Measurements from ENCODE around the gene GRPEL1. TPM values are rescaled to one million over a fixed set of nuclear protein-coding genes. Genes with fewer than 3 reads are reported as not detected.

Gene GRPEL1
- total RNA-seq, 1 experiment from 2014 or later, result 78.9 TPM

GRCh38 chr4:7078025-7078424 lies 10.2 kb upstream of the GRPEL1 start:
- peaks cover 15% of the 10 kb centered on the region for H3K9me3 ChIP-seq (replicated peaks)
- peaks cover 19% of the 10 kb centered on the region for H3K4me1 ChIP-seq
- H3K27ac ChIP-seq, result no peak overlapping the region
- no peak overlapping the region for H3K4me3 ChIP-seq
- H3K36me3 ChIP-seq, result no peaks in the 10 kb centered on the region
- H3K27me3 ChIP-seq, result no peaks in the 10 kb centered on the region
- DNase-seq, result no peak

GRCh38 chr4:7077371-7077770 lies 9.5 kb upstream of the GRPEL1 start:
- Histone ChIP-seq H3K27me3 (no peaks in the 10 kb centered on the region), H3K27ac (no peak overlapping the region), H3K4me1 (peaks cover 19% of the 10 kb centered on the region), H3K9me3 (replicated peaks) (peaks cover 15% of the 10 kb centered on the region), H3K36me3 (no peaks in the 10 kb centered on the region), H3K4me3 (no peak overlapping the region)
- DNase-seq, result no peak

DNA sequence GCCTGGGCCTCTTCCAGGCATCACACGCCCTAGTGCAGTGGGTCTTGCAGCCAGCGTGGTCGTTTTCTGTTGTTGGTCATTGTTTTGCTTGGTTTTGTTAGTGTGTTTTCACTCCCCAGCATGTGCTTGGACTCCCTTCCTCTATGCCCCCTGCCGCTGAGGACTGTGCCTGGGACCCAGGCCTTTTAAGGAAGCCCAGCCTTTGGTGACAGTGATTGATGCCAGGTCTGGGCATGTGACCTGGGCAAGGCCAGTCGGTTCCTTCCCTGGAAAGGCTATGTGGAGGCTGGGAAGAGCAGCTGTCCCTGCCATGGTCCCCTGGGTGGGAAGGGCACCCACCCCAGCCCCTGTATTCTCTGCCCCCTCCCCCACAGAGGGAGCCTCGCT lies 8.8 kb upstream of the GRPEL1 start:
- H3K27me3 ChIP-seq, result no peaks in the 10 kb centered on the region
- H3K9me3 ChIP-seq (replicated peaks), result peaks cover 15% of the 10 kb centered on the region
- H3K4me1 ChIP-seq, result peaks cover 19% of the 10 kb centered on the region
- no peaks in the 10 kb centered on the region for H3K36me3 ChIP-seq
- no peak for DNase-seq
- no peak overlapping the region for H3K27ac ChIP-seq
- no peak overlapping the region for H3K4me3 ChIP-seq

DNA sequence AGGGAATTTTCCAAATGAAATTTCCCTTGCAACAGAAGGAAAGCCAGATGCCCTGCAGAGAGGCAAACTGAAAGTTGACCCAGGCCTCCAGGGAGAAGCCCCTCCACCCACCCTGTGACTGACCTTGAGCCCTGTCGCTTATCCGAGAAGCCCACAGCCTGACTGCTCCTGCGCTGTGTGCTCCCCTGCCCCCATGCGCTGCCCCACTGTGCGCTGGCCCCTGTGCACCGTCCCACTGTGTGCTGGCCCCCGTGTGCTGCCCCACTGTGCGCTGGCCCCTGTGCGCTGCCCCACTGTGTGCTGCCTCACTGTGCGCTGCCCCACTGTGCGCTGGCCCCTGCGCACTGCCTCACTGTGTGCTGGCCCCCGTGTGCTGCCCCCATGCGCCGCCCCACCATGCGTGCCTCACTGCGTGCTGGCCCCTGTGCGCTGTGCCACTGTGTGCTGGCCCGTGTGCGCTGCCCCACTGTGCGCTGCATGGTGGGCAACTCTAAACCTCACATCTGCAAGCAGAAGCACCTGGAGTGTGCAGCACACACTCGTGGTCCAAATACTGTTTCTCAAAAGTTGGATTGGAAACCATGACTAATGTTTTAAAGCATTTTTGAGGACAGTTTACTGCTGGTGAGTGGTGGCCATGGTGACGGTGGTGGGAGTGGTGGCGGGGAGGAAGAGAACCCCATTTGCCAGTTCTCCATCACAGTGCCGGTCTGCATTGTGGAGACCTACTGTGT lies 8.3 kb upstream of the GRPEL1 start:
- H3K27ac ChIP-seq, result no peak overlapping the region
- H3K4me1 ChIP-seq, result peaks cover 19% of the 10 kb centered on the region
- H3K27me3 ChIP-seq, result no peaks in the 10 kb centered on the region
- peak in 1 of 2 experiments; percentile 20 for DNase-seq
- H3K4me3 ChIP-seq, result no peak overlapping the region
- no peaks in the 10 kb centered on the region for H3K36me3 ChIP-seq
- peaks cover 15% of the 10 kb centered on the region for H3K9me3 ChIP-seq (replicated peaks)

- Histone ChIP-seq H3K4me3 (no peak overlapping the region), H3K9me3 (replicated peaks) (0 out of 2 replicates have a peak, but pooled peaks cover under 1% of the 10 kb centered on the region), H3K27me3 (no peaks in the 10 kb centered on the region), H3K36me3 (no peaks in the 10 kb centered on the region), H3K27ac (peak overlapping the region; percentile 76), H3K4me1 (peaks cover 19% of the 10 kb centered on the region)
- peak; percentile 98 for DNase-seq
These were observed 6.6 kb upstream of the GRPEL1 start for GRCh38 chr4:7074426-7074825.

- Histone ChIP-seq H3K27me3 (no peaks in the 10 kb centered on the region), H3K4me3 (no peak overlapping the region), H3K27ac (peak overlapping the region; percentile 76), H3K9me3 (replicated peaks) (no peaks in the 10 kb centered on the region), H3K36me3 (no peaks in the 10 kb centered on the region), H3K4me1 (peaks cover 22% of the 10 kb centered on the region)
- peak; percentile 84 to 93 for DNase-seq
These were observed 5.9 kb upstream of the GRPEL1 start for GRCh38 chr4:7073526-7074390.

DNA sequence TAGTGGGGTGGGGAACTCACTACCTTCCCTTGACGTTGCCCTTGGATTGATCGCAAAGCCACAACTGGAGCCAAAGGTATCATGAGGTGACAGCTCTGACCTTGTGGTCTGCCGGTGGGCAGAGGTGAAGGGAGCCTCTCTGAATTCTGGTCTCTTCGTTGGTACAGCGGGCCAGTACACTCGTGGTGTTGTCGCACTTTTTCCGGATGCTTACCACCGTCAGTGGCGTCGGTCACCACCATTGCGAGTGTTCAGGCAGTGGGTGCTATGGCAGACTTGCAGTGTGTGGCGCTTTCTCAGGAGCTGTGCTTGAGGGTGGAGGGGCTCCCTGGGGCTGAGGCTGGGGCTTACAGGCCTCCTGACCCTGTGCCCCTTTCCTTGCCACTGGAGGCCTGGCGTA lies 5.2 kb upstream of the GRPEL1 start:
- Histone ChIP-seq H3K36me3 (no peaks in the 10 kb centered on the region), H3K27ac (no peak overlapping the region), H3K9me3 (replicated peaks) (no peaks in the 10 kb centered on the region), H3K4me3 (no peak overlapping the region), H3K27me3 (no peaks in the 10 kb centered on the region), H3K4me1 (peaks cover 22% of the 10 kb centered on the region)
- DNase-seq, result no peak

- Histone ChIP-seq H3K4me3 (no peak overlapping the region), H3K27ac (no peak overlapping the region), H3K9me3 (replicated peaks) (no peaks in the 10 kb centered on the region), H3K36me3 (peaks cover 6% of the 10 kb centered on the region; the same call in 1 of the 2 replicates), H3K27me3 (no peaks in the 10 kb centered on the region), H3K4me1 (peaks cover 25% of the 10 kb centered on the region)
- DNase-seq, result peak; percentile 66 to 81
These were observed 3.1 kb upstream of the GRPEL1 start for GRCh38 chr4:7070729-7071511.

DNA sequence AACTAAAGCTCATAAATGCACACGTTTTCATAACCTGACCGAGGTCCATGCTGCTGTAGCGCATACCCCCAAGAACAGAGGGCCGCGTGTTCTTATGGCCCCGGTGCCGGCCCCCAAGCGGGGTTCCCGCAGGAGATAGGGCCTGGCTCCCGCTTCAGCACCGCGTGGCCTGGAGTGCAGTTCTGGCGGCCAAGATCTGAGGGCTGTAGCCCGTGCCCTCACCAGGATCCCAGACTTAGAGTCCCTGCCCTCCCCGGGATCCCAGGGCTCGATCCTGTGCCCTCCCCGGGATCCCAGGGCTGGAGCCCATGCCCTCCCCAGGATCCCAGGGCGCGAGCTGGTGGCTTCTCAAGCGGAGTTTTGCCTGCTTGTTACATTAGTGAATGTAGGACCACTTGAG lies 1.0 kb upstream of the GRPEL1 start:
- no peaks in the 10 kb centered on the region for H3K27me3 ChIP-seq
- no peaks in the 10 kb centered on the region for H3K9me3 ChIP-seq (replicated peaks)
- peak overlapping the region; percentile 94 for H3K4me3 ChIP-seq
- H3K36me3 ChIP-seq, result peaks cover 17% of the 10 kb centered on the region
- H3K4me1 ChIP-seq, result peaks cover 12% of the 10 kb centered on the region
- no peak overlapping the region; the same call in 1 of the 2 replicates for H3K27ac ChIP-seq
- peak in 1 of 2 experiments; percentile 52 for DNase-seq

- H3K4me3 ChIP-seq, result peak overlapping the region; percentile 94
- DNase-seq, result no peak
- peaks cover 22% of the 10 kb centered on the region for H3K36me3 ChIP-seq
- no peaks in the 10 kb centered on the region for H3K27me3 ChIP-seq
- H3K27ac ChIP-seq, result peak overlapping the region; percentile 37; the same call in 1 of the 2 replicates
- peaks cover 7% of the 10 kb centered on the region; the same call in 1 of the 2 replicates for H3K4me1 ChIP-seq
- no peaks in the 10 kb centered on the region for H3K9me3 ChIP-seq (replicated peaks)
These were observed 497 bp upstream of the GRPEL1 start for GRCh38 chr4:7068279-7068842.

- peak overlapping the region; percentile 94 for H3K4me3 ChIP-seq
- no peaks in the 10 kb centered on the region for H3K27me3 ChIP-seq
- peak overlapping the region; percentile 67 for H3K27ac ChIP-seq
- no peaks in the 10 kb centered on the region for H3K9me3 ChIP-seq (replicated peaks)
- DNase-seq, result no peak
- peaks cover 6% of the 10 kb centered on the region; the same call in 1 of the 2 replicates for H3K4me1 ChIP-seq
- peaks cover 32% of the 10 kb centered on the region for H3K36me3 ChIP-seq
These were observed 775 bp downstream of the GRPEL1 start for GRCh38 chr4:7067126-7067451.

- peak overlapping the region; percentile 94 for H3K4me3 ChIP-seq
- peaks cover 38% of the 10 kb centered on the region for H3K36me3 ChIP-seq
- peaks cover 6% of the 10 kb centered on the region; the same call in 1 of the 2 replicates for H3K4me1 ChIP-seq
- DNase-seq, result no peak
- no peaks in the 10 kb centered on the region for H3K27me3 ChIP-seq
- no peak overlapping the region for H3K27ac ChIP-seq
- no peaks in the 10 kb centered on the region for H3K9me3 ChIP-seq (replicated peaks)
These were observed 1.4 kb downstream of the GRPEL1 start for GRCh38 chr4:7066493-7066892.

- Histone ChIP-seq H3K9me3 (replicated peaks) (no peaks in the 10 kb centered on the region), H3K27me3 (no peaks in the 10 kb centered on the region), H3K27ac (no peak overlapping the region), H3K4me1 (peaks cover 6% of the 10 kb centered on the region; the same call in 1 of the 2 replicates), H3K4me3 (no peak overlapping the region), H3K36me3 (peaks cover 43% of the 10 kb centered on the region)
- no peak for DNase-seq
These were observed 1.9 kb downstream of the GRPEL1 start for GRCh38 chr4:7066006-7066405.

DNA sequence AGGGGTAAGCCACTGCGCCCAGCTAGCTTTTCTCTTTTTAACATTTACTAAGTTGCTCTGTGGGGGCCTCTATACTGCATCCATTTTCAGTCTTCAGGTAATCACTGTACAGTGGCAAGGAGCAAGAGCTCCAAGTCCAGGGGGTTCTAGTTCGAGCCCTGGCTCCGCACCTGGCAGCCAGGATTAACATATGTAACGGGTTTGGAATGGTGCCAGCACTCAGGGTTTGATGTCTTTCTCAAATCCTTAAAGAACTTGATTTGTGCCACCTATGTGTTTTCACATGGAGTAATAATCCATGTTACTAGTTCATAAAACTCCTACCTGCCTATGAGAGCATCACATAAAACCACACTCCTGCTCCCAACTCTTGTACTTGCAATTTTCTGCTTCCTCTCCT lies 4.5 kb downstream of the GRPEL1 start:
- Histone ChIP-seq H3K4me3 (no peak overlapping the region), H3K36me3 (peaks cover 64% of the 10 kb centered on the region), H3K27ac (no peak overlapping the region), H3K27me3 (no peaks in the 10 kb centered on the region), H3K9me3 (replicated peaks) (no peaks in the 10 kb centered on the region), H3K4me1 (peaks cover 3% of the 10 kb centered on the region; the same call in 1 of the 2 replicates)
- DNase-seq, result no peak
